Measurements from ENCODE around the gene OTOP2.

Gene OTOP2

GRCh38 chr17:74898376-74898946 lies 25.6 kb upstream of the OTOP2 start:
- TF ChIP-seq TOX (CRISPR knock-in tag; IDR thresholded peaks at IDR 0.05; ENCODE audit: borderline replicate concordance) (no peak), ZFP30 (CRISPR knock-in tag; IDR thresholded peaks at IDR 0.05) (no peak)
- no peak for ATAC-seq

GRCh38 chr17:74900208-74900607 lies 23.9 kb upstream of the OTOP2 start:
- ATAC-seq, result no peak
- TF ChIP-seq TOX (CRISPR knock-in tag; IDR thresholded peaks at IDR 0.05; ENCODE audit: borderline replicate concordance) (no peak), BACH2 (CRISPR knock-in tag; IDR thresholded peaks at IDR 0.05; ENCODE audit: borderline replicate concordance) (no peak), ISL1 (CRISPR knock-in tag; IDR thresholded peaks at IDR 0.05) (no peak), ZFP30 (CRISPR knock-in tag; IDR thresholded peaks at IDR 0.05) (no peak), ZC3H10 (CRISPR knock-in tag; IDR thresholded peaks at IDR 0.05) (no peak), RARB (CRISPR knock-in tag; IDR thresholded peaks at IDR 0.05) (no peak), ZFP3 (CRISPR knock-in tag; IDR thresholded peaks at IDR 0.05) (no peak), CSDC2 (CRISPR knock-in tag; IDR thresholded peaks at IDR 0.05) (no peak), ZNF70 (CRISPR knock-in tag; IDR thresholded peaks at IDR 0.05) (no peak), TSHZ2 (CRISPR knock-in tag; IDR thresholded peaks at IDR 0.05) (no peak), OSR1 (CRISPR knock-in tag; IDR thresholded peaks at IDR 0.05) (no peak), GLIS3 (CRISPR knock-in tag; IDR thresholded peaks at IDR 0.05) (no peak), CREB5 (CRISPR knock-in tag; IDR thresholded peaks at IDR 0.05; ENCODE audit: low read depth) (no peak), SNAI2 (CRISPR knock-in tag; IDR thresholded peaks at IDR 0.05) (no peak), CSRNP3 (CRISPR knock-in tag; IDR thresholded peaks at IDR 0.05) (no peak), TCF4 (CRISPR knock-in tag; IDR thresholded peaks at IDR 0.05; ENCODE audit: borderline replicate concordance) (no peak), POU6F1 (CRISPR knock-in tag; IDR thresholded peaks at IDR 0.05; ENCODE audit: borderline replicate concordance, low read depth) (no peak), ZNF565 (CRISPR knock-in tag; conservative IDR thresholded peaks at IDR 0.05; ENCODE audit: low read depth) (no peak), PATZ1 (CRISPR knock-in tag; IDR thresholded peaks at IDR 0.05; ENCODE audit: borderline replicate concordance) (no peak)

GRCh38 chr17:74901353-74902135 lies 22.5 kb upstream of the OTOP2 start:
- ATAC-seq, result no peak; the same call in 2 of the 3 replicates

More at GRCh38 chr17:74901353-74902135, 22.5 kb upstream of the OTOP2 start:
- no peak for TF ChIP-seq ARNTL (CRISPR knock-in tag; IDR thresholded peaks at IDR 0.05; ENCODE audit: borderline replicate concordance, low read depth)
- no peak for TF ChIP-seq GLIS3 (CRISPR knock-in tag; IDR thresholded peaks at IDR 0.05)
- no peak for TF ChIP-seq BACH2 (CRISPR knock-in tag; IDR thresholded peaks at IDR 0.05; ENCODE audit: borderline replicate concordance)
- no peak for TF ChIP-seq ZNF70 (CRISPR knock-in tag; IDR thresholded peaks at IDR 0.05)
- no peak for TF ChIP-seq ZC3H10 (CRISPR knock-in tag; IDR thresholded peaks at IDR 0.05)
- TF ChIP-seq SNAI2 (CRISPR knock-in tag; IDR thresholded peaks at IDR 0.05), result no peak
- TF ChIP-seq OSR1 (CRISPR knock-in tag; IDR thresholded peaks at IDR 0.05), result no peak
